NB4 (cell line): Measurements from ENCODE around the gene NOD1.

Source experiments
- MYC ChIP-seq: IDR thresholded peaks from 2 replicates; pipeline ENCODE4 v1.6.1; 2011; ENCODE audit warnings: low read depth, low read length
- POLR2A ChIP-seq: IDR thresholded peaks from 2 replicates; pipeline ENCODE4 v1.6.1; 2011; ENCODE audit warnings: mild to moderate bottlenecking; ENCODE audit not compliant: insufficient read length; ENCODE audit errors: extremely low read depth
- TF ChIP-seq, protein P1 (sequence below): IDR thresholded peaks from one replicate; pipeline ENCODE4 v1.5.1; 2012; ENCODE audit warnings: low read depth, low read length
- TF ChIP-seq, protein P2 (sequence below): IDR thresholded peaks from 2 replicates; pipeline ENCODE4 v1.6.1; 2011; ENCODE audit warnings: low read depth, low read length

DNA sequence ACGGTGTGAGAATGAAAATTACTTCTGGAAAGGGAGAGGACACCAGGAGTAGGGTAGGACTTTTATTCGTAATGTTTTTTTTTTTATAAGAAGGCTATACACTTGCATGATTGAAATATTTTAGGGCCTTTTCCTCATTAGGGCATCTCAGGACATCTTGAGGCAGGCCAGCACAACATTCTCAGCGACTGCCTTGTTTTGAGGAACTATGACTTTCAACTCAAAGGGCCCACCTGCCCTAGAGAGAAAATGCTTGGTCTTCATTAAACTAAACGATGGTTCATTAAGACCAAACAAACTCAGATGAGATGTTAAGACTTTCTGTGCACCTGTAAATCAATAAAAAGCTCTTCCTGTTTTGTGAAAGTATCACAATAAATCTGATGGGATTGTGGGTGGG is 11.3 kb downstream of the NOD1 start:
- TF ChIP-seq POLR2A (no peak), MYC (no peak)
- TF ChIP-seq, protein P1, sequence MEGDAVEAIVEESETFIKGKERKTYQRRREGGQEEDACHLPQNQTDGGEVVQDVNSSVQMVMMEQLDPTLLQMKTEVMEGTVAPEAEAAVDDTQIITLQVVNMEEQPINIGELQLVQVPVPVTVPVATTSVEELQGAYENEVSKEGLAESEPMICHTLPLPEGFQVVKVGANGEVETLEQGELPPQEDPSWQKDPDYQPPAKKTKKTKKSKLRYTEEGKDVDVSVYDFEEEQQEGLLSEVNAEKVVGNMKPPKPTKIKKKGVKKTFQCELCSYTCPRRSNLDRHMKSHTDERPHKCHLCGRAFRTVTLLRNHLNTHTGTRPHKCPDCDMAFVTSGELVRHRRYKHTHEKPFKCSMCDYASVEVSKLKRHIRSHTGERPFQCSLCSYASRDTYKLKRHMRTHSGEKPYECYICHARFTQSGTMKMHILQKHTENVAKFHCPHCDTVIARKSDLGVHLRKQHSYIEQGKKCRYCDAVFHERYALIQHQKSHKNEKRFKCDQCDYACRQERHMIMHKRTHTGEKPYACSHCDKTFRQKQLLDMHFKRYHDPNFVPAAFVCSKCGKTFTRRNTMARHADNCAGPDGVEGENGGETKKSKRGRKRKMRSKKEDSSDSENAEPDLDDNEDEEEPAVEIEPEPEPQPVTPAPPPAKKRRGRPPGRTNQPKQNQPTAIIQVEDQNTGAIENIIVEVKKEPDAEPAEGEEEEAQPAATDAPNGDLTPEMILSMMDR, result no peak
- TF ChIP-seq, protein P2, sequence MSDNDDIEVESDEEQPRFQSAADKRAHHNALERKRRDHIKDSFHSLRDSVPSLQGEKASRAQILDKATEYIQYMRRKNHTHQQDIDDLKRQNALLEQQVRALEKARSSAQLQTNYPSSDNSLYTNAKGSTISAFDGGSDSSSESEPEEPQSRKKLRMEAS, result no peak
